ENCODE measurements around the gene NTHL1. TPM values are rescaled to one million over a fixed set of nuclear protein-coding genes. Genes with fewer than 3 reads are reported as not detected.

NTHL1 gene
- total and polyA plus RNA-seq, 2 donors (not counting 1 experiment from before 2014, with no cell fraction given) = 8.4 to 44.4 TPM

DNA sequence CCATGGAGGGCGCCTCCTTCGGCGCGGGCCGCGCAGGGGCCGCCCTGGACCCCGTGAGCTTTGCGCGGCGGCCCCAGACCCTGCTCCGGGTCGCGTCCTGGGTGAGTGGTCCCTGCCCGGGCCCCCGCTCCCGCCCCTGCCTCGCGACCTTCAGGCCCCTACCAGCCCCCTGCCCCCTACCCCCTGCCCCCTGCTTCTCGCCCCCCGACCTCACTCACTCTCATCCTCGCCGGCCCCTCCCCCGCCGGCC lies 57.6 kb downstream of the NTHL1 start:
- no peak for DNase-seq (ENCODE audit: low read depth in 2 of 2)
- H2AFZ ChIP-seq (ENCODE audit: low read length) = no peak overlapping the region
- no peak overlapping the region for H3K4me2 ChIP-seq (ENCODE audit: extremely low read depth, insufficient read depth, low read length)
- TF ChIP-seq EZH2 (IDR thresholded peaks at IDR 0.05; ENCODE audit: low read length, missing control alignments) = no peak
- TF ChIP-seq, protein P1, sequence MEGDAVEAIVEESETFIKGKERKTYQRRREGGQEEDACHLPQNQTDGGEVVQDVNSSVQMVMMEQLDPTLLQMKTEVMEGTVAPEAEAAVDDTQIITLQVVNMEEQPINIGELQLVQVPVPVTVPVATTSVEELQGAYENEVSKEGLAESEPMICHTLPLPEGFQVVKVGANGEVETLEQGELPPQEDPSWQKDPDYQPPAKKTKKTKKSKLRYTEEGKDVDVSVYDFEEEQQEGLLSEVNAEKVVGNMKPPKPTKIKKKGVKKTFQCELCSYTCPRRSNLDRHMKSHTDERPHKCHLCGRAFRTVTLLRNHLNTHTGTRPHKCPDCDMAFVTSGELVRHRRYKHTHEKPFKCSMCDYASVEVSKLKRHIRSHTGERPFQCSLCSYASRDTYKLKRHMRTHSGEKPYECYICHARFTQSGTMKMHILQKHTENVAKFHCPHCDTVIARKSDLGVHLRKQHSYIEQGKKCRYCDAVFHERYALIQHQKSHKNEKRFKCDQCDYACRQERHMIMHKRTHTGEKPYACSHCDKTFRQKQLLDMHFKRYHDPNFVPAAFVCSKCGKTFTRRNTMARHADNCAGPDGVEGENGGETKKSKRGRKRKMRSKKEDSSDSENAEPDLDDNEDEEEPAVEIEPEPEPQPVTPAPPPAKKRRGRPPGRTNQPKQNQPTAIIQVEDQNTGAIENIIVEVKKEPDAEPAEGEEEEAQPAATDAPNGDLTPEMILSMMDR (conservative IDR thresholded peaks at IDR 0.05 in 1 of 2, IDR thresholded peaks at IDR 0.05 in 1 of 2; ENCODE audit: low read depth in 1 of 2, low read length in 2 of 2) = no peak
- no peak overlapping the region for H3K9ac ChIP-seq (ENCODE audit: insufficient read depth, low read length)
- H3K4me1 ChIP-seq (ENCODE audit: control insufficient read depth, extremely low read depth, insufficient read depth, low read length) = peaks cover 12% of the 10 kb centered on the region
- H3K36me3 ChIP-seq (ENCODE audit: control insufficient read depth, insufficient read depth, low read length) = peaks cover 14% of the 10 kb centered on the region
- no peaks in the 10 kb centered on the region for H4K20me1 ChIP-seq (ENCODE audit: control insufficient read depth, extremely low read depth, insufficient read depth, low read length)
- peak overlapping the region in 1 of 4 experiments; percentile 37 for H3K4me3 ChIP-seq (replicated peaks in 1 of 4; ENCODE audit: control extremely low read depth in 1 of 4, insufficient read depth in 1 of 4, low read depth in 3 of 4, low read length in 4 of 4)
- peaks cover 8% of the 10 kb centered on the region for H3K79me2 ChIP-seq (ENCODE audit: control insufficient read depth, insufficient read depth, low read length)
- H3K9me3 ChIP-seq (ENCODE audit: control insufficient read depth, insufficient read depth, low read depth, low read length) = no peaks in the 10 kb centered on the region
- H3K27ac ChIP-seq (ENCODE audit: insufficient read depth, low read length) = no peak overlapping the region
- H3K27me3 ChIP-seq (ENCODE audit: control insufficient read depth, insufficient read depth, low read length) = peaks cover 21% of the 10 kb centered on the region

Other genes with a start within 250 kb of the NTHL1 start
- gene HAGH, start 221.0 kb downstream of the NTHL1 start, total RNA-seq = 29.8 and 47.4 TPM in 2 replicates
- gene HAGH, start 221.0 kb downstream of the NTHL1 start, polyA plus RNA-seq = 18.4 and 24.0 TPM in 2 replicates
- 66.0 and 78.3 TPM in 2 replicates for gene FAHD1, start 220.6 kb downstream of the NTHL1 start, total RNA-seq
- 28.3 and 37.4 TPM in 2 replicates for gene FAHD1, start 220.6 kb downstream of the NTHL1 start, polyA plus RNA-seq
- gene MEIOB, start 175.7 kb downstream of the NTHL1 start, total RNA-seq = not detected in 2 replicates
- 0.05 TPM in 1 of 2 replicates, not detected in the other for gene MEIOB, start 175.7 kb downstream of the NTHL1 start, polyA plus RNA-seq
- not detected in 2 replicates for gene HS3ST6, start 129.4 kb downstream of the NTHL1 start, total RNA-seq
- not detected in 2 replicates for gene HS3ST6, start 129.4 kb downstream of the NTHL1 start, polyA plus RNA-seq
- gene MSRB1, start 104.6 kb downstream of the NTHL1 start, total RNA-seq = 5.6 and 7.1 TPM in 2 replicates
- gene MSRB1, start 104.6 kb downstream of the NTHL1 start, polyA plus RNA-seq = 21.4 and 25.6 TPM in 2 replicates
- gene RPL3L, start 93.1 kb downstream of the NTHL1 start, total RNA-seq = not detected in 2 replicates
- gene RPL3L, start 93.1 kb downstream of the NTHL1 start, polyA plus RNA-seq = not detected in 2 replicates
- gene NDUFB10, start 88.3 kb downstream of the NTHL1 start, total RNA-seq = 149 TPM in 2 replicates
- gene NDUFB10, start 88.3 kb downstream of the NTHL1 start, polyA plus RNA-seq = 123 and 152 TPM in 2 replicates
- gene RPS2, start 83.0 kb downstream of the NTHL1 start, total RNA-seq = 2,596 and 3,027 TPM in 2 replicates
- 1,683 and 2,648 TPM in 2 replicates for gene RPS2, start 83.0 kb downstream of the NTHL1 start, polyA plus RNA-seq
- gene RNF151, start 81.0 kb downstream of the NTHL1 start, total RNA-seq = not detected in 2 replicates
- not detected in 2 replicates for gene RNF151, start 81.0 kb downstream of the NTHL1 start, polyA plus RNA-seq
- 20.0 and 23.9 TPM in 2 replicates for gene TBL3, start 75.8 kb downstream of the NTHL1 start, total RNA-seq
- 14.6 and 25.4 TPM in 2 replicates for gene TBL3, start 75.8 kb downstream of the NTHL1 start, polyA plus RNA-seq
- under 0.01 TPM in 1 of 2 replicates, not detected in the other for gene NOXO1, start 66.4 kb downstream of the NTHL1 start, total RNA-seq
- gene NOXO1, start 66.4 kb downstream of the NTHL1 start, polyA plus RNA-seq = 0.03 TPM in 2 replicates
- gene GFER, start 63.6 kb downstream of the NTHL1 start, total RNA-seq = 13.1 and 13.2 TPM in 2 replicates
- 7.5 and 12.5 TPM in 2 replicates for gene GFER, start 63.6 kb downstream of the NTHL1 start, polyA plus RNA-seq
- 1.5 and 1.8 TPM in 2 replicates for gene SYNGR3, start 57.9 kb downstream of the NTHL1 start, total RNA-seq
- gene SYNGR3, start 57.9 kb downstream of the NTHL1 start, polyA plus RNA-seq = 1.8 and 6.0 TPM in 2 replicates
- gene ZNF598, start 38.0 kb downstream of the NTHL1 start, total RNA-seq = 10.8 and 18.8 TPM in 2 replicates
- gene ZNF598, start 38.0 kb downstream of the NTHL1 start, polyA plus RNA-seq = 11.6 and 18.7 TPM in 2 replicates
- gene NPW, start 28.0 kb downstream of the NTHL1 start, total RNA-seq = 0.26 and 0.99 TPM in 2 replicates
- 0.06 and 0.20 TPM in 2 replicates for gene NPW, start 28.0 kb downstream of the NTHL1 start, polyA plus RNA-seq
- gene NHERF2, start 20.9 kb downstream of the NTHL1 start, total RNA-seq = 16.9 and 21.5 TPM in 2 replicates
- 30.7 and 38.0 TPM in 2 replicates for gene NHERF2, start 20.9 kb downstream of the NTHL1 start, polyA plus RNA-seq
- 35.7 and 46.6 TPM in 2 replicates for gene TSC2, start 151 bp upstream of the NTHL1 start, total RNA-seq
- gene TSC2, start 151 bp upstream of the NTHL1 start, polyA plus RNA-seq = 24.5 and 39.6 TPM in 2 replicates
- gene PKD1, start 88.1 kb upstream of the NTHL1 start, total RNA-seq = 120 and 199 TPM in 2 replicates
- 15.2 and 16.3 TPM in 2 replicates for gene PKD1, start 88.1 kb upstream of the NTHL1 start, polyA plus RNA-seq
- gene RAB26, start 100.8 kb upstream of the NTHL1 start, total RNA-seq = 0.51 and 2.0 TPM in 2 replicates
- gene RAB26, start 100.8 kb upstream of the NTHL1 start, polyA plus RNA-seq = 0.43 and 1.3 TPM in 2 replicates
- gene TRAF7, start 107.9 kb upstream of the NTHL1 start, total RNA-seq = 52.1 and 60.3 TPM in 2 replicates
- 38.7 and 44.4 TPM in 2 replicates for gene TRAF7, start 107.9 kb upstream of the NTHL1 start, polyA plus RNA-seq
- gene CASKIN1, start 148.8 kb upstream of the NTHL1 start, total RNA-seq = 0.17 and 0.26 TPM in 2 replicates
- 0.01 TPM in 1 of 2 replicates, not detected in the other for gene CASKIN1, start 148.8 kb upstream of the NTHL1 start, polyA plus RNA-seq
- 16.8 and 22.3 TPM in 2 replicates for gene MLST8, start 157.6 kb upstream of the NTHL1 start, total RNA-seq
- 30.9 and 58.0 TPM in 2 replicates for gene MLST8, start 157.6 kb upstream of the NTHL1 start, polyA plus RNA-seq
- gene BRICD5, start 163.0 kb upstream of the NTHL1 start, total RNA-seq = 1.3 and 1.5 TPM in 2 replicates
- 0.23 and 0.33 TPM in 2 replicates for gene BRICD5, start 163.0 kb upstream of the NTHL1 start, polyA plus RNA-seq
- 5.6 and 9.6 TPM in 2 replicates for gene PGP, start 167.0 kb upstream of the NTHL1 start, total RNA-seq
- 4.2 and 6.5 TPM in 2 replicates for gene PGP, start 167.0 kb upstream of the NTHL1 start, polyA plus RNA-seq
- gene E4F1, start 175.8 kb upstream of the NTHL1 start, total RNA-seq = 24.9 and 31.2 TPM in 2 replicates
- gene E4F1, start 175.8 kb upstream of the NTHL1 start, polyA plus RNA-seq = 6.7 and 7.8 TPM in 2 replicates
- 0.77 and 0.99 TPM in 2 replicates for gene DNASE1L2, start 188.6 kb upstream of the NTHL1 start, total RNA-seq
- 0.34 and 0.40 TPM in 2 replicates for gene DNASE1L2, start 188.6 kb upstream of the NTHL1 start, polyA plus RNA-seq
- 35.8 and 40.3 TPM in 2 replicates for gene ECI1, start 203.8 kb upstream of the NTHL1 start, total RNA-seq
- gene ECI1, start 203.8 kb upstream of the NTHL1 start, polyA plus RNA-seq = 18.6 and 18.8 TPM in 2 replicates
- 38.1 and 44.9 TPM in 2 replicates for gene RNPS1, start 220.3 kb upstream of the NTHL1 start, total RNA-seq
- 115 and 194 TPM in 2 replicates for gene RNPS1, start 220.3 kb upstream of the NTHL1 start, polyA plus RNA-seq